GM19238 (cell line): ENCODE results near the gene BABAM2.
"Not testable (repeated sequence)": the region's sequence is repeated elsewhere in the genome, so short reads cannot be mapped to it uniquely, and the experiment has no call there.

Experiments used
- DNase-seq: peaks from one replicate; pipeline ENCODE4 v3.0.0; 2011; ENCODE audit warnings: low spot score; ENCODE audit not compliant: insufficient read length

BABAM2 gene

DNA sequence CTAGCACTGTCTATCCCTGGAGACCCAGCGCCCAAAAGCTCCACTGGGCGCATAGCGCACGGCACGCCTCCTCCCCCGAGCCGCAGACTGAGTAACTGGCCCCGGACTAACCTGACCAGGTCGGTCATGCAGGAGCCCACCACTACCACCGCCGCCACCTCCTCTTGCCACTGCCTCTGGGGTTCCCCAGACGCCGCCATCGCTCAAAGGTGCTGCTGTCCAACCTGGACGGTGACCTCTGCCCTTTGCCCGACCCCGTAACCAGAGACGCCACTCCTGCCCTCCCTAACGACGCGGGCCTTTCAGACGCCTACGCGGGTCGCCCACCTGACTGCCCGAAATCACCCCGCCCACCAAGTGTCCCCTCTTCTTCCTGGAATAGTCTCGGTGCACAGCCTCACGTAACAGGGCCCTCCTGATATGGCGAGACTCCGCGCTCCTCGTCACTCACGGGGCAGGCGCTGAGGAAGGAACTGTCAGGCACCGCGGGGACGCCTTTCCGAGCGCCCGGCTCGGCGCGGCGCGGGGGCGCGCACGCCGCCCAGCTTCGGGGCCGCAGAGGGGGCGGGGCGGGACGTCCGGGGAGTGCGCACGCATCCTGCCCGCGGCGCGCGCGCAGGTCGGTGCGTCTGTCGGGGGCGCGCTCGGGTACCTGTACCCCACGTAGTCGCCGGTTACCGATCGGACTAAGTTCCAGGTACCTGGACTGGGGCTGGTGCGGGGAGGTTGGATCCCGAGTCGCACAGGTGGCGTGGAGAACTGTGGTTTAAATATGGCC, at the start of gene BABAM2, which contains the start of gene RBKS:
BABAM2 (plus strand) TSS at position 584 of the 778 bp plus-strand sequence. CDS start 3,828 bp downstream, outside the sequence.
RBKS (minus strand) TSS at position 242 of the 778 bp plus-strand sequence; CDS start at position 200, 42 bp downstream.
- peak; percentile 87 for DNase-seq

DNA sequence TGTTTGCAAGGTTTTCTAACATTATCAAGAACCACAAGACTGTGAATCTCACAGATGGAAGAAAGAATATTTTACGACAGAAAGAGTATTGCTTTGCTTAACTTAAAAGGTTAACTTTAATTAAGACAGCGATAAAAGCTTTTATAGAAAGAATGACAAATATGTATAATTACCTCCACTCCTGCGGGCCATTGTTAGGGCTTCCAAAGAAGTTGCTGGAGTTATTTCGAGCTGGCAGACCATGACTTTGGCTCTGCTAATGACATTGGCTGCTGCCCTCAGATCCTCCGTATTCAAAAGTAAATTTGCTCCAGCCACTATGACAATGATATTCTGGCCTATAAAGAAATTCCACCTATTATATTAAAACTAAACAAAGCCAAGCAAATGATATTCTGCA, 47.6 kb upstream of the BABAM2 start:
- DNase-seq: no peak

DNA sequence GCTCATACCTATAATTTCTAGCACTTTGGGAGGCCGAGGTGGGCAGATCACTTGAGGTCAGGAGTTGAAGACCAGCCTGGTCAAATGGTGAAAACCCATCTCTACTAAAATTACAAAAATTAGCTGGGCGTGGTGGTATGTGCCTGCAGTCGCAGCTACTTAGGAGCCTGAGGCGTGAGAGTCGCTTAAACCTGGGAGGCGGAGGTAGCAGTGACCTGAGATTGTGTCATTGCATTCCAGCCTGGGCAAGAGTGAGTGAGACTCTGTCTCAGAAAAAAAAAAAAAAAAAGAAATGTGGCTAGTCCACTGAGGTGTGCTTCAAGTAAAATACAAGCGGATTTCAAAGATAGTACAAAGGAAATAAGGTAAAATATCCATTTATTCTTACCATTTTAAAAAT, 46.5 kb upstream of the BABAM2 start:
- no peak for DNase-seq

DNA sequence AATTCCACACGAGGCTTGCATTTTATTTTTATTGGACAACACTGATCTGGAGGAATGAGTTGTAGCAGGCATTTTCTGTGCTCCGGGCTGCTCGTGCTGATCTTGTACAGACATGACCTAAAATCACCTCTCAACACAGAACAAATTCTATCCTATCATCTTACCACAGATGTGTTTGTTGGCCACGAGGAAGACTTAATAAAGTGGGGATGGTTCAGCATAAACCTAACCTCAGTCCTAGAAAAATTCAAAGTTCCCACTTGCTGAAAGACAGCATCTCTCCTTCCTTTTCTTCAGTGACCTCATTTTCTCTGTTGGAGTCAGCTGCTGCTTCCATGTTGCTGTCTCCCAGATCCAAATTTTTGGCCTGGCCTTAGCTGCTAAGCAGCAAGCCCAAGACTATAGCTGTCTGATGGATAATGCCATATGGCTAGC, 45.7 kb upstream of the BABAM2 start:
- DNase-seq: no peak

DNA sequence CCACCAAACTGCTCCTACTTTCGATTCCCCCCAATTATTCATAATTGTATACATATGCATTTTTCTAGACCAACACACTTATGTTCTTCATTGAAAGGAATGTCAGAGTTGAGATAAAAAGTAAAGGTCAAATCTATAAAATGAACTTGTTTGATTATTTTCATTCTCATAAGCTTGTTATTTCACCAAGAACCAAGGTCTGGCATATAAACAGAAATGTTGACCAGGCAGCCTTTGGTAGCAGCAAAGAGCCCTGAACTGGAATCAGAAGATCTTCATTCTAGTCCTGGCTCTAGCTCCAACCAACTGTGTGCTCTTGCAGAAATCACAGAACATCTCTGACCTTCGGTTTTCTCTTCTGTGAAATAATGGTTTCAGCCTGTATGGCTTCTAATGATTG, 43.2 kb upstream of the BABAM2 start:
- no peak for DNase-seq

DNA sequence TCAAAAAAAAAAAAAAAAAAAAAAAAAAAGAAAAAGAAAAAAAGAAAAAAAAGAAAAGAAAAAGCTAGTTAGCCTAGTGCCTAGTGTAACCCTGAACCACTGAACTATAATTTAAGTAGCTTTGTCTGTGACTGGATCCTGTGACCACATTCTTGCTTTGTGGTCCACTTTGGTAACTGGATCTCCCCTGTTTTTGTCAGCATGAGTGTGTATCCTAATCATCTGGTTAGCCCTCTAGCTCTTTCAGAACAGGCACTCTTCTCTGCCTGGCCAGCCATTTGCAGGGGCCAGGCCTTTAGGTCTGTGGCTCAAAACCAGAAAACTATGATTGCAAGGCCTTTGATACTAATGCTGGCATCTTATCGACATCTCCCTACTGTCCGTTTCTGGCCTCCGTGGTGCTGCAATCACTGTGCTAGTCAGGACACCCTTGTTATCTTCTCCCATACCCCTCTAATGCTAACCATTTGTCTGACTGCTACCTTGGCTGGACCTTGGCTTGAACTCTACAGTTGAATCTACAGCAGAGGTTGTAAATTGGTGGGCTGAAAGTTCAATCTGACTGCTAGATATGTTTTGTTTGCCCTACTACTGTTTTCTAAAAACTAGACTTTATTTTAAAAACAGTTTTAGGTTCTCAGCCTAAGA, 40.8 kb upstream of the BABAM2 start:
- DNase-seq: no peak

DNA sequence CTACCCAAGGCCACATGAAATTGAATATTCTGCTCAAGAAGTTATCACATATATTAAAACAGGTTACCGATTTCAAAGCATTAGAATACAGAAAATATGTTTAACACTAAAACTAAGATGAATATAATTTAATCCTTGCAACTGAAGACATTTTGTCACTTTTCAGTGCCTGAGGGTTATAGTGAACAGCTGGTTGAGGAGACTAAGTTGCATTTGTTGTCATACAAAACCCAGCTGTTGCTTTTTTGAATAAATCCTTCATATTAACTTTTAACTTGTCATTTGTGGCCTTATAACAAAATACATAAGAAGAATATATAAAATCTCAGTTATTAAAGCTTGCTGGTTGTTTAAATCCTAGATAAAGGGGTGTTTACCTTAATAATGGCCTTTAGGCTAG, 37.8 kb upstream of the BABAM2 start:
- DNase-seq: no peak

DNA sequence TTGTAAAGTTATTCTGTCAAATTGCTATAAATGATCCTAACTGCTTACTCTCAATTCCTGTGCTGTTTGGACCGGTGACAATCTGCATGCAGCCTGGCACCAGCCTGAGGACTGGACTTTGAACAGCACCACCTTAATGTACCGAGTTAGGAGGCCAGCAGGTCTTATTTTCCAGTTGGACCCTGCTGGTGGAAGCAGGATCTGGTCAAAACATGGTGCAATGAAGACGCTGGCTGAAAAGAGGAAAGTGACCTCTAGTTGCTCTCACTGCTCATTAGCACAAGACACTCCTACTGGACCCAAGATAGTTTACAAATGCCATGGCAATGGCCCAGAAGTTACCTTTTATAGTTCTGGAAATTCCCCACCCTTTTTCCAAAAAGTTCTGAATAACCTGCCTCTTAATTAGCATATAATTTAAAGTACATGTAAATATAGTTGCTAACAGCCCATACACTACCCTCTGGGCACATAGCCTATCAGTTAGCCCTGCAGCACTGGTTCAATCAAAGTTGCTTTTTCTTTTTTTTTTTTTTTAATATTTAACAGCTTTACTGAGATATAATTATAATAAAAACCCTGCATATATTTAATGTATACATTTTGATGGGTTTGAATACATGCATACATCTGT, 36.2 kb upstream of the BABAM2 start:
- no peak for DNase-seq

DNA sequence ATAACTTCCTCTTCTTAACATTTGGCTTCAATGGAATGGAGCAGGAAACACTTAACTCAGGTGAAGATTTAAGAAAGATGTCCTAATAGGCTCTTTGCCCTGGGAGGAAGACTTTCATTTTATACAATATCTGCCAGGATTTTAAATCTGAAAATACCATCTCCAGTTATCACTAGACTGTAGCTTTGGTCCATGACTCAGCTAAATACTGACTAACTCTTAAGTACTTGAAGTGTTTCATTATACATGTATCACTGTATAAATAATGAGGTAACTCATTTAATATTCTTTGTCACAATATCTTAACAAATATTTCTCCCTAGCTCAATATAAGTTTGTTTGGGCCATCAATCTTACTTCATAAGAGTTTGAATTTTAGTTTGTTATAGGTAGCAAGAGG, 35.1 kb upstream of the BABAM2 start:
- DNase-seq: no peak

DNA sequence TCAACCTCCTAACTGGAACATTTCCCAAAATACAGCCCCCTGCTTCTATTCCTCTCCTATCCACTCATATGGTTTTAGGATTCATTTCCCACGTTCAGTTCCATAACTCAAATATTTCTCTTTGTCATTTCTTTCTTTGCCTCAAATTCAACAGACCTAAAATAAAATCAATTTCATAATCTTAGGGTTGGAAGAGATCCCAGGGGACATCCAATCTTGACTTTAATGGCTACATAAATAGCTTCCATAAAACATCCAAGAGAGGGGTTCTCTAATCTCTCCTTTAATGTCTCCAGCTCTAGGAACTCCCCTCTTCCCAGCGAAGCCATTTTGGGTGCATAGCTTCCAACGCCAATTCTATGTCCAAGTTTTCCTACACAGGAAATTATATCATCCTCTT, 34.1 kb upstream of the BABAM2 start:
- no peak for DNase-seq

DNA sequence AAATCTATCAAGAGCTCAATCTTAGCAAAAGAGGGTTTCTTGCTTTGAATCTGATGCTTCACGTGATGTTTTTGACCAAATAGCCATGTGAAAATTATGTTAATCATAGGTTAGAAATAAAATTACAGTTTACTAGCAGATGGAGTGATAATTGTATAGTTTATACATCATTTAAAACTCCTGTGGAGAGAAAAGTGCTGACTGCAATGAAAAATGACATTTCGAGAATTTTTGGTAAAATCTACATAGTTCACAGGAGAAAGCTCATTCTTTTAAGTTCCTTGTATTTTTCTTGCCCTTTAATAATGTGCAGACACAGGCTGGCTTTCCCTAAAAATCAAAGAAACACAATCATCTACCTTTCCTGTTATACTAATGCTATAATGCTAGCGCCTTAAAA, 33.6 kb upstream of the BABAM2 start:
- DNase-seq: no peak

DNA sequence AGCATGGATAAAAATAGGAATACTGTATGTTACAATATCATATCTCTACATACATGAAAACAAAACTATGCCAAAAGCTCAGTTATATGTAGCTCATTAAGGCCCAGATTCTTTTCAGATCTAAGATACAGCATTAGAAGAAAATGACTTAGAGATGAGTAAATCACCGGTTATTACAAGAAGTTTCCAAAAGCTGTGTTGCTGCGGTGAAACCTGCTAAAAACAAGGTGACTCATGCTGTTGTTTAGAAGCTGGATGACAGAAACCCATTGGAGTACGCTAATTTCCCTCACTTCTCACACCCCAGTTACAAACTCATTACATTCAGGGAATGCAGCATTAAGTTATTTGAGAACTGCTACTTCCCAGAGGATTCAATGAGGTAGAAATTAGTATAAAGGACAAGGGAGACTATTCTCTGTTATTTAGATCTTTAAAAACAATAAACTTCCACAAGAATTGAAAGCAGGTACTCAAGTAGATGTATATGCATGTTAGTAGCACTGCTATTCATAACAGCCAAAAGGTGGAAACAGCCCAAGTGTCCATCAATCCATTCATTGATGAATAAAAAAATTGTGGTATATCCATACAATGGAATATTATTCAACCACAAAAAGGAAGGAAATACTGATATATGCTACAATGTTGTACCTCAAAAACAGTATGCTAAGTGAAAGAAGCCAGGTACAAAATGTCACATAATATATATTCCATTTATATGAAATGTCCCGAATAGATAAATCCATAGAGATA, 32.9 kb upstream of the BABAM2 start:
- no peak for DNase-seq

DNA sequence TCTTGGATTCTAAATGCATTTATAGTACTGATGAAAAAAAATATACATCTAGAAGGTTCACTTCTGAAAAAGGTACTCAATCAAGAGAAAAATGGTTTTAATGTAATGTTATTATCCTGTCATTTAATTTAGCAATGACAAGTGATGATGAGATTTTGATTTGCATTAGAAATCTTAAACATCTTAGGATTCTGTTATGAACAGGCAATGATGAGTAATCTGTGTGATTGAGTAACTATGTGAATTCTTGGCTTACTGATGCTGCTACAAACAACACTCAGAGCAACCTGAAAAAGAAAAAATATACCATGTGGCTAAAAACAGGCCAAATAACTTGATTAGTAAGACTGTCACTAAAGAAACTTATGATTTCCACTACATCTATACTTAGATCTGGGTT, 30.4 kb upstream of the BABAM2 start:
- no peak for DNase-seq

DNA sequence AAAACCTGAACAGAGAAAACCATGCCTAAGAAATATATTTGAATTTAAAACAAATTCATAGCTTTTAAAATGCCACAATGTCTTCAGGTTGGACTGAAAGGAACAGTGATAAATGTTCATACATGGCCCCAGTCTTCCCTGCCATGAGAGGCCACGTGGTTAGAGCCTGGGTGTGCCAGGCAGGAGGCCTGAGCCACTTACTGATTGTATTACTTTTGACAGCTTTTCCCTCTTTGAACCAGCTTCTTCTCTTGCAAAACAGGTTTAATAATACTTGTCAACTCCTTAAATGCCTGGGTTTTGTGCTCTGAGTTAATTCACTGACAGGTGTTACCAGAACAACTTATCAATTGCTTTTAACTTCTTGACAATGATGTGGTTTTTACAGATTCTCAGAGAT, 27.4 kb upstream of the BABAM2 start:
- no peak for DNase-seq

DNA sequence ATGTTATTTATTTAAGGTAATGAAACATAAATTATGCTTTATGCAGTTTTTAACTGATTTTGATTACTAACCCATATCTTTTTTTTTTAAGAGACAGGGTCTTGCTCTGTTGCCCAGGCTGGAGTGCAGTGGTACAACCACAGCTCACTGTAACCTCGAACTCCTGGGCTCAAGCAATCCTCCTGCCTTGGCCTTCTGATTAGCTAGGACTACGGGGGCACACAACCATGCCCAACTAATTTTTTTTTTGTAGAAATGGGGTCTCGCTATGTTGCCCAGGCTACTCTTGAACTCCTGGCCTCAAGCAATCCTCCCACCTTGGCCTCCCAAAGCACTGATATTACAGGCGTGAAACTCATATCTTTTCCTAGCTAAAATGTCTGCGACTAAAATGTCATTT, 26.6 kb upstream of the BABAM2 start:
- not testable (repeated sequence) for DNase-seq

DNA sequence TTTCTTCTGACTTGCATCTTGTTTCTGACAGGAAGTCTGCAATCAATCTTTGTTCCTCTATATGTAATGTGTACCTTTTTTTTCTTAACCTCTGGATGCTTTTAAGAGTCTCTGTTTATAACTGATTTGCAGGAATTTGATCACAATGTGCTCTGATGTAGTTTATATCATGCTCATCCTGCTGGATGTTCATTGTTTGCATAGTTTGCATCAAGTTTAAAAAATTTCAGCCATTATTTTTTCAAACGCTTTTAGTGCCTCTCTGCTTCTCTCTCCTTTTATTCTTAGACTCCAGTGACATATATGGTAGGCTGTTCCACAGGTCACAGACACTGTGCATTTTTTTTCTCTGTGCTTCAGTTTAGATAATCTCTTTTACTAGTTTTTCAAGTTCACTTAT, 24.3 kb upstream of the BABAM2 start:
- DNase-seq: no peak

DNA sequence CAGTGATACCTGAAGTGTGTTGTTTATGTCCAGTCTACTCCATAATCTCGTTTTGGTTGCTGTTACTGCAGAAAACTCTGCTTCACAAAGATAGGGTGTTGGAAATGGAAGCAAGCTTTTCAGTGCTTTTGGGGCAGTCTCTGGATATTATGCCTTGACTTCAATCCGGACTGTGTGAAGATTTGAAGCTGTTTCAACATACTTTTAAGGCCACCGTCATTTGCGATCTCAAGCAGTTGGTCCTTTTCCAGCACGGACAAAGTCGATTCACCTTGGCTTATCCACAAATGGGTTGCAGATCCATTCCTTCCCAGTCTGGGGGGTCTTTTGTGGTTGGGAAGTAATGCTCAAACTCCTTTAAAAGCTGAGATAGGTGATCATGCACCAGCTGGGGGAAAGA, 20.8 kb upstream of the BABAM2 start:
- DNase-seq: no peak

DNA sequence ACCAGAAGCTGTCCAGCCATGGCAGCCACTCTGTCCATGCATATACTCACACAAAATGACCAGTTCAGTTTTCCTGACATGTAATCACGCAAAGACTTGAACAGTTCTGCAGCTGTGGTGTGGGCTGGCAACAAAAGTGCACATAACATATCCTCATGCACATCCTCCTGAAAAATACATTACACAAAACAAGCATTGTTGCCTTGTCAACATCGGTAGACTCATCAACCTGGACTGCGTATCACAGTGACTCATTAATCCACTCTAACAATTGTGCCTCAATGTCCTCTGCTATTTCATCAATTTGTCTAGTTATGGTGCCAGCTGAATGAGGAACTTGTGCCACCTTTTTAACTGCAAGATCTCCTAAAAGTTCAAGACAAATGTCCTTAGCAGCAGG, 19.8 kb upstream of the BABAM2 start:
- DNase-seq: no peak

DNA sequence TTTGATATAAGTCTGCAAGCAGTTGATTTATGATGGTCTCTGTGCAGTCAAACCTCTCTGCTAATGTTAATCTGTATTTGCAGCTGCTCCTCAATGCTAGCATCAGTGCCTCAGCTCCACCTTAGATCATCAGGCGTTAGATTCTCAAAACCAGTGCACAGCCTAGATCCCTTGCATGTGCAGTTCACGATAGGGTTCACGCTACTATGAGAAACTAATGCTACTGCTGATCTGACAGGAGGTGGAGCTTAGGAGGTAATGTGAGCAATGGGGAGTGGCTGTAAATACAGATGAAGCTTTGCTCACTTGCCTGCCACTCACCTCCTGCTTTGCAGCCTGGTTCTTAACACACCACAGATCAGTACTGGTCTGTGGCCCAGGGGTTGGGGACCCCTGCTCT, 18.7 kb upstream of the BABAM2 start:
- no peak for DNase-seq

DNA sequence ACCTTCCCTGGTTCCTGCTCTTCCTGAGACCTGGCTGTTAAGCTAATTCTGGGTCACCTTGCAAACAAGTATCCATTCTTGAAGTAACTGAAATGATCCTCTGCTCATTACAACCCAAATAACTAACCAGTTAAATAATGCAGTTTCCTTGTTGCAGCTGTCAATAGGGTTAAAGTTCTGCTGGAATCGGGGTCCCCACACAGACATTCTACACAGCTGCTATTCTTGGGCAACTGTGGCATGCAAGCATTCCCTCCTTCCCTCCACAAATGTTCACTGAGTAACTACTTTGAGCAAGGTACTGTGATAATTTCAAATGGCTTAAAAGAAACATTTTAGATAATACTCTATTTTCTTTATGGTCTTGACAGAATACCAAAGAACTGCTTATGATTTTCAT, 17.4 kb upstream of the BABAM2 start:
- no peak for DNase-seq

DNA sequence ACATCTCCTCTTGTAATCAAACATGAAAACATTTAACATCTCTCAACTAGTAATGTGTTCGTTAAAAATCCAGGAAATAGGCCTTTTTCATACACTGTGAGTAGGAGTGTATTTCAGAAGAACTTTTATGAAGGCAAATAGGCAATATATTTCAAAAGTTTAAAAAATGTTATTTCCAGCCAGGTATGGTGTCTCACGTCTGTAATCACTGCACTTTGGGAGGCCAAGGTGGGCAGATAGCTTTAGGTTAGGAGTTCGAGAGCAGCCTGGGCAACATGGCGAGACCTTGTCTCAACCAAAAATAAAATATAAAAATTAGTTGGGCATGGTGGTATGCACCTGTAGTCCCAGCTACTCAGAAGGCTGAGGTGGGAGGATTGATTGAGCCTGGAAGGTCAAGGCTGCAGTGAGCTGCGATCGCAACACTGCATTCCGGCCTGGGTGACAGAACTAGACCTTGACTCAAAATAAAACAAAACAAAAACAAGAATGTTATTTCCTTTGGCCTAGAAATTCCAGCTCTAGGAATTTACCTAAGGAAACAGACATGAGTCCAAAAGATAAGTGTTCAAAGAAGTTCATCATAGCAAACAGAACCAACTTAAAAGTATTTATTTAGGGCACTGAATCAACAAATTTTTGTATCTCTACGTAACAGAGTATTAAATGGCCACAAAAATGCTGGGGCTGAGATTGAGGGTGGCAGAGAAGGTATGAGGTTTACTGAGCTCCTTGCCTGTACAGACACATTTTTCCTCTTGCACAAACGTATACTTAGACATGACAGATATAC, 15.2 kb upstream of the BABAM2 start:
- no peak for DNase-seq
